HG03342 (cell line): ENCODE results near the gene ARHGEF1.
"Not testable (repeated sequence)": the region's sequence is repeated elsewhere in the genome, so short reads cannot be mapped to it uniquely, and the experiment has no call there.

ENCODE experiments used
- ATAC-seq: cut with Tn5 transposase; IDR thresholded peaks from one replicate; pipeline ENCODE4 v1.9.1; 2021; ENCODE audit warnings: mild to moderate bottlenecking, moderate library complexity; ENCODE audit not compliant: unreplicated experiment

ARHGEF1 gene

GRCh38 chr19:41928754-41929535, 46.0 kb downstream of the ARHGEF1 start:
- no peak for ATAC-seq

- ATAC-seq, result no peak
These were observed 46.6 kb downstream of the ARHGEF1 start for GRCh38 chr19:41929536-41930071.

GRCh38 chr19:41930322-41930722, 47.3 kb downstream of the ARHGEF1 start:
- no peak for ATAC-seq

GRCh38 chr19:41930926-41931592, 48.1 kb downstream of the ARHGEF1 start:
- no peak for ATAC-seq

GRCh38 chr19:41932259-41932719, 49.3 kb downstream of the ARHGEF1 start:
- ATAC-seq, result no peak

GRCh38 chr19:41932720-41933332, 49.8 kb downstream of the ARHGEF1 start:
- ATAC-seq, result no peak

- ATAC-seq, result no peak
These were observed 50.9 kb downstream of the ARHGEF1 start for GRCh38 chr19:41933693-41934426.

- ATAC-seq, result no peak
These were observed 51.9 kb downstream of the ARHGEF1 start for GRCh38 chr19:41934849-41935374.

GRCh38 chr19:41935760-41936415, 52.9 kb downstream of the ARHGEF1 start:
- ATAC-seq, result no peak

GRCh38 chr19:41936416-41936850, 53.4 kb downstream of the ARHGEF1 start:
- ATAC-seq, result no peak

- ATAC-seq, result no peak
These were observed 54.0 kb downstream of the ARHGEF1 start for GRCh38 chr19:41936961-41937360.

- no peak for ATAC-seq
These were observed 54.8 kb downstream of the ARHGEF1 start for GRCh38 chr19:41937525-41938468.

GRCh38 chr19:41939209-41939608, 56.2 kb downstream of the ARHGEF1 start:
- ATAC-seq, result not testable (repeated sequence)

GRCh38 chr19:41939861-41940730, 57.1 kb downstream of the ARHGEF1 start:
- ATAC-seq, result no peak

GRCh38 chr19:41940731-41941409, 57.9 kb downstream of the ARHGEF1 start:
- ATAC-seq, result no peak

GRCh38 chr19:41941410-41942202, 58.6 kb downstream of the ARHGEF1 start:
- no peak for ATAC-seq

- no peak for ATAC-seq
These were observed 61.4 kb downstream of the ARHGEF1 start for GRCh38 chr19:41944336-41944735.
